ENCODE measurements around the gene UBE3A. TPM values are rescaled to one million over a fixed set of nuclear protein-coding genes. Genes with fewer than 3 reads are reported as not detected.
"Not testable (repeated sequence)": the region's sequence is repeated elsewhere in the genome, so short reads cannot be mapped to it uniquely, and the experiment has no call there.

The UBE3A gene
- total RNA-seq, 1 donor from 2014 or later: 122 TPM

- Histone ChIP-seq H3K27me3 (ENCODE audit: low read depth) (no peaks in the 10 kb centered on the region), H3K4me3 (no peak overlapping the region), H3K27ac (replicated peaks) (no peak overlapping the region), H3K36me3 (no peaks in the 10 kb centered on the region), H3K9me3 (replicated peaks) (peaks cover 4% of the 10 kb centered on the region), H3K4me1 (peaks cover 22% of the 10 kb centered on the region)
- no peak for DNase-seq
- TF ChIP-seq, protein P1, sequence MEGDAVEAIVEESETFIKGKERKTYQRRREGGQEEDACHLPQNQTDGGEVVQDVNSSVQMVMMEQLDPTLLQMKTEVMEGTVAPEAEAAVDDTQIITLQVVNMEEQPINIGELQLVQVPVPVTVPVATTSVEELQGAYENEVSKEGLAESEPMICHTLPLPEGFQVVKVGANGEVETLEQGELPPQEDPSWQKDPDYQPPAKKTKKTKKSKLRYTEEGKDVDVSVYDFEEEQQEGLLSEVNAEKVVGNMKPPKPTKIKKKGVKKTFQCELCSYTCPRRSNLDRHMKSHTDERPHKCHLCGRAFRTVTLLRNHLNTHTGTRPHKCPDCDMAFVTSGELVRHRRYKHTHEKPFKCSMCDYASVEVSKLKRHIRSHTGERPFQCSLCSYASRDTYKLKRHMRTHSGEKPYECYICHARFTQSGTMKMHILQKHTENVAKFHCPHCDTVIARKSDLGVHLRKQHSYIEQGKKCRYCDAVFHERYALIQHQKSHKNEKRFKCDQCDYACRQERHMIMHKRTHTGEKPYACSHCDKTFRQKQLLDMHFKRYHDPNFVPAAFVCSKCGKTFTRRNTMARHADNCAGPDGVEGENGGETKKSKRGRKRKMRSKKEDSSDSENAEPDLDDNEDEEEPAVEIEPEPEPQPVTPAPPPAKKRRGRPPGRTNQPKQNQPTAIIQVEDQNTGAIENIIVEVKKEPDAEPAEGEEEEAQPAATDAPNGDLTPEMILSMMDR (IDR thresholded peaks at IDR 0.05; ENCODE audit: borderline replicate concordance): no peak
- intact Hi-C loops (cut with micrococcal nuclease): no loop called here
Observed at GRCh38 chr15:25464784-25465183, 26.0 kb upstream of the UBE3A start.

DNA sequence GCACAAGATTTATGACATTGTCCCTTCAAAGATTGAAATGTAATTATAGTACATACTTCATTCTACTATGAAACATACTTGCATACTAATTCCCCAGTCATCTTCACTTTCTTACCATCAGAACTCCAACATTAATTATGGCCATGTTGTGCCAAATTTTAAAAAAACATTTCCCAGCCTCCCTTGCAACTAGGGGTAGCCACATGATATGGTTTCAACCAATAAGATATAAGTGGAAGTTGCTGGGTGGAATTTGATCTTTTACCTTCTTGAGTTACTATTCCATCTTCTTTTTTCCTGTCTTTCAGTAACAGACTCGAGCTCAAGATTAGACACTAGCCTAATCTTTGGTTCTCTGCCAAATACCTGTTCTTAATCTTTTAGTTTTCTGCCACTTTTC is 25.6 kb upstream of the UBE3A start:
- Histone ChIP-seq H3K4me1 (peaks cover 18% of the 10 kb centered on the region), H3K27ac (replicated peaks) (no peak overlapping the region), H3K4me3 (no peak overlapping the region), H3K27me3 (ENCODE audit: low read depth) (no peaks in the 10 kb centered on the region), H3K36me3 (no peaks in the 10 kb centered on the region), H3K9me3 (replicated peaks) (peaks cover 4% of the 10 kb centered on the region)
- intact Hi-C loops (cut with micrococcal nuclease): no loop called here
- TF ChIP-seq, protein P1 (IDR thresholded peaks at IDR 0.05; ENCODE audit: borderline replicate concordance): no peak
- no peak for DNase-seq

DNA sequence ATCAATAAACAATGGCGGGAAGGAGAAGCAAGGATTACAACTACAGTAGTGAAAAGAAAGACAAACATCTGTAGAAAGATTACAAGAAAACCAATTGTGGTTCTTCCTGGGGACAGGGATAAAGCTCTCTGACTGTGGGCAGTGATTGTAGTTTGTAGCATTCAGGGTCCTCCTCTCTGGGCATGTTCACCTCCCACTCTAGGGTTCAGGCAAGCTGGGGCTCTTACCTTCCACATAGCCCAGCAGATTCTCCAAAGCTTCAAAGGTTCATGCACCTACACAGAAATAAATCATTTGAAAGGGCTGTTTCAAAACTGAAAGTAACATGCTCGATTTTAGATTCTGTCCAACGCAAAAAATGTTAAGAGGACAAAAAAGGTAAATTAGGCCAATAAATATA is 17.4 kb upstream of the UBE3A start:
- Histone ChIP-seq H3K4me3 (no peak overlapping the region), H3K9me3 (replicated peaks) (peaks cover 14% of the 10 kb centered on the region), H3K36me3 (no peaks in the 10 kb centered on the region), H3K27me3 (ENCODE audit: low read depth) (no peaks in the 10 kb centered on the region), H3K4me1 (no peaks in the 10 kb centered on the region), H3K27ac (replicated peaks) (no peak overlapping the region)
- TF ChIP-seq, protein P1 (IDR thresholded peaks at IDR 0.05; ENCODE audit: borderline replicate concordance): no peak
- no peak for DNase-seq
- intact Hi-C loops (cut with micrococcal nuclease): no loop called here

DNA sequence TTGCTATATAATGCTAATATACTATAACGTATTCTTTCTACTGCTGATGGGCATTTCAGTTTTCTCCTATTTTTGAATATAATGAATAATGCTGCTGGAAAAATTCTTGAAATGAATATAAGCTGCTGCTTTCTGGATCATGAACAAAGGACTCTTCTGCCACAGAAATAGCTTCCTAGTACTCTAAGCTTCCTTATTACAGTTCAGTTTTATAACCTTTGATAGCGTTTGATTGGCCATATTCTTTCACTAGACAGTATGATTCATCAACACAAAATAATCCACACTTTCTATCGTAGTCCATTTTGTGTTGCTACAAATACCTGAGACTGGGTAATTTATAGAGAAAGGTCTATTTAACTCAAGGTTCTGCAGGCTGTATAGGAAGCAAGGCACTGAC is 16.4 kb upstream of the UBE3A start:
- Histone ChIP-seq H3K36me3 (no peaks in the 10 kb centered on the region), H3K27ac (replicated peaks) (no peak overlapping the region), H3K9me3 (replicated peaks) (peaks cover 15% of the 10 kb centered on the region), H3K4me3 (no peak overlapping the region), H3K4me1 (no peaks in the 10 kb centered on the region), H3K27me3 (ENCODE audit: low read depth) (no peaks in the 10 kb centered on the region)
- intact Hi-C loops (cut with micrococcal nuclease): no loop called here
- TF ChIP-seq, protein P1 (IDR thresholded peaks at IDR 0.05; ENCODE audit: borderline replicate concordance): no peak
- DNase-seq: no peak

GRCh38 chr15:25454771-25455170 is 15.9 kb upstream of the UBE3A start:
- TF ChIP-seq, protein P1 (IDR thresholded peaks at IDR 0.05; ENCODE audit: borderline replicate concordance): no peak
- no peak for DNase-seq
- H3K4me3 ChIP-seq: no peak overlapping the region
- no peaks in the 10 kb centered on the region for H3K36me3 ChIP-seq
- no peaks in the 10 kb centered on the region for H3K27me3 ChIP-seq (ENCODE audit: low read depth)
- peaks cover 15% of the 10 kb centered on the region for H3K9me3 ChIP-seq (replicated peaks)
- intact Hi-C loops (cut with micrococcal nuclease): no loop called here
- no peak overlapping the region for H3K27ac ChIP-seq (replicated peaks)
- no peaks in the 10 kb centered on the region for H3K4me1 ChIP-seq

DNA sequence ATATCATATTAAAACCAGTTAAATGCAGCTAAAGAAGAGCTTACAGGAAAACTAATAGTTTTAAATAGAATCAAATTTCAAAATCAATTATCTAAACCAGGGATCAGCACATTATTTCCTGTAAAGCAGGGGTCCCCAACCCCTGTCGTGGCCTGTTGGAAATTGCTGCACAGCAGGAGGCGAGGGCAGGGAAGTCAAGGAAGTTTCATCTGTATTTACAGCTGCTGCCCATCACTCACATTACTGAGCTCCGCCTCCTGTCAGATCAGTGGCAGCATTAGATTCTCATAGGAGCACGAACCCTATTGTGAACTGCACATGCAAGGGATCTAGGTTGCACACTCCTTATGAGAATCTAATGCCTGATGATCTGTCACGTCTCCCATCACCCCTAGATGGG is 14.4 kb upstream of the UBE3A start:
- H3K4me3 ChIP-seq; DNase-seq; intact Hi-C loops (cut with micrococcal nuclease); H3K27me3 ChIP-seq (ENCODE audit: low read depth); H3K27ac ChIP-seq (replicated peaks); H3K36me3 ChIP-seq; H3K4me1 ChIP-seq: not testable (repeated sequence)
- peaks cover 15% of the 10 kb centered on the region for H3K9me3 ChIP-seq (replicated peaks)
